Activated CD4-positive, CD25-positive, alpha-beta regulatory T cell treated with anti-CD3 and anti-CD28 coated beads, Interleukin-2, amount 50 U/mL, for 24 hours (primary cell): ENCODE data around the gene ALG13.
A peak's percentile ranks its signal among the peaks of the same experiment; 100 is the strongest.
"Not testable (repeated sequence)": the region's sequence is repeated elsewhere in the genome, so short reads cannot be mapped to it uniquely, and the experiment has no call there.

Source experiments
- ATAC-seq, 2 donors: fragments of 150-1000 bp; cut with Tn5 transposase; one replicate each; pipeline ENCODE4 v1.10.0; 2021; ENCODE audit warnings: mild to moderate bottlenecking in 1 of 2, moderate library complexity in 1 of 2

The ALG13 gene

GRCh38 chrX:111680988-111681779 lies at the start of gene ALG13:
Gene ALG13 (plus strand): TSS chrX:111681170. CDS start chrX:111681219, 49 bp downstream.
- peak; percentile 93 to 94 for ATAC-seq

- no peak for ATAC-seq
These were observed 45.9 kb upstream of the ALG13 start for GRCh38 chrX:111634823-111635729.

GRCh38 chrX:111641969-111642368 lies 39.0 kb upstream of the ALG13 start:
- ATAC-seq, result no peak

- ATAC-seq, result not testable (repeated sequence)
These were observed 35.8 kb upstream of the ALG13 start for GRCh38 chrX:111645165-111645564.

GRCh38 chrX:111645607-111646006 lies 35.4 kb upstream of the ALG13 start:
- ATAC-seq, result peak in 1 of 2 donors; percentile 45

GRCh38 chrX:111646515-111646914 lies 34.5 kb upstream of the ALG13 start:
- no peak for ATAC-seq

GRCh38 chrX:111648802-111649201 lies 32.2 kb upstream of the ALG13 start:
- no peak for ATAC-seq

- no peak for ATAC-seq
These were observed 31.3 kb upstream of the ALG13 start for GRCh38 chrX:111649638-111650037.

- no peak for ATAC-seq
These were observed 30.1 kb upstream of the ALG13 start for GRCh38 chrX:111650845-111651244.

- ATAC-seq, result no peak
These were observed 28.3 kb upstream of the ALG13 start for GRCh38 chrX:111652719-111653118.

- no peak for ATAC-seq
These were observed 19.7 kb upstream of the ALG13 start for GRCh38 chrX:111661241-111661640.

GRCh38 chrX:111662292-111662691 lies 18.7 kb upstream of the ALG13 start:
- no peak for ATAC-seq

GRCh38 chrX:111671668-111672067 lies 9.3 kb upstream of the ALG13 start:
- no peak for ATAC-seq

GRCh38 chrX:111687305-111687704 lies 6.3 kb downstream of the ALG13 start:
- no peak for ATAC-seq

GRCh38 chrX:111695297-111695880 lies 14.4 kb downstream of the ALG13 start:
- no peak for ATAC-seq

- no peak for ATAC-seq
These were observed 38.6 kb downstream of the ALG13 start for GRCh38 chrX:111719426-111720210.

GRCh38 chrX:111728096-111728495 lies 47.1 kb downstream of the ALG13 start:
- ATAC-seq, result no peak

- ATAC-seq, result no peak
These were observed 50.4 kb downstream of the ALG13 start for GRCh38 chrX:111731351-111731750.

GRCh38 chrX:111736571-111736970 lies 55.6 kb downstream of the ALG13 start:
- ATAC-seq, result no peak

GRCh38 chrX:111742018-111742417 lies 61.0 kb downstream of the ALG13 start:
- ATAC-seq, result no peak

- ATAC-seq, result no peak
These were observed 62.3 kb downstream of the ALG13 start for GRCh38 chrX:111743316-111743715.

GRCh38 chrX:111756486-111756885 lies 75.5 kb downstream of the ALG13 start:
- no peak for ATAC-seq

GRCh38 chrX:111759686-111760085 lies 78.7 kb downstream of the ALG13 start:
- no peak for ATAC-seq
